ENCODE results near the gene PTPRS. TPM values are rescaled to one million over a fixed set of nuclear protein-coding genes. Genes with fewer than 3 reads are reported as not detected.

The PTPRS gene
- total and polyA plus RNA-seq, 2 of the 13 experiments (the other 11 are each of a cell fraction or from before 2014, with no cell fraction given): 32.7 to 43.9 TPM

DNA sequence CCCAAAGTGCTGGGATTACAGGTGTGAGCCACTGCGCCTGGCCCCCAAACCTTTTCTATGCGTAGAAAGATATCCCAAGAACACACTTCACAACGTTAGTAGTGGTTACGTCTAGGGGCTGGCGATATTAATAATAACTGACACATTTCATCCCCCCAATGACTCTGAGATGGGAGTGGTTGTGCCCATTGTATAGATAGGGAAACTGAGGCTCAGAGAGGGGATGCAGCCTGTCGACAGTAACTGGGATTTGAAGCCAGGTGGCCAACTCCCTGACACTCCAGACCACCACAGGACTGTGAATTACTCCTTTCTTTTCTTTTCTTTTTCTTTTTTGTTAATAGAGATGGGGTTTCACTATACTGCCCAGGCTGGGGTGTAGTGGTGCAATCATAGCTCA lies 25.3 kb upstream of the PTPRS start:
- Histone ChIP-seq H3K4me3 (replicated peaks in 1 of 3; ENCODE audit: insufficient read depth in 1 of 3, low read depth in 2 of 3, low read length in 3 of 3) (no peak overlapping the region), H3K9me3 (ENCODE audit: low read length) (no peaks in the 10 kb centered on the region), H3K27me3 (ENCODE audit: control insufficient read depth in 1 of 2, insufficient read depth in 2 of 2, low read length in 2 of 2) (no peaks in the 10 kb centered on the region), H3K4me1 (ENCODE audit: insufficient read depth, low read length) (no peaks in the 10 kb centered on the region), H3K9ac (ENCODE audit: insufficient read depth, low read depth, low read length) (no peak overlapping the region), H3K27ac (ENCODE audit: extremely low read length, insufficient read depth, low read length) (no peak overlapping the region), H3K36me3 (replicated peaks in 1 of 2; ENCODE audit: control insufficient read depth in 1 of 2, insufficient read depth in 2 of 2, low read length in 2 of 2) (no peaks in the 10 kb centered on the region), H4K20me1 (ENCODE audit: insufficient read depth, low read length) (no peaks in the 10 kb centered on the region), H3K79me2 (ENCODE audit: insufficient read depth, low read length) (no peaks in the 10 kb centered on the region), H2AFZ (ENCODE audit: low read length) (no peak overlapping the region), H3K4me2 (ENCODE audit: low read depth, low read length) (no peak overlapping the region)
- FAIRE-seq (no peak), DNase-seq (ENCODE audit: low spot score) (no peak), ATAC-seq (no peak)
- POLR2A ChIA-PET: no interaction called here
- intact Hi-C loops (cut with micrococcal nuclease; ENCODE audit: unreplicated experiment) (no loop called here), in situ Hi-C loops (cut with HindIII; ENCODE audit: extremely low pct_ligation_motif_present, low pct_unique_long_range_greater_than_20kb) (no loop called here)
- WGBS (ENCODE audit: low lambda C conversion rate): 43% methylated on average over 6 of the region's 6 CpGs
- no peak for TF ChIP-seq ZIK1 (CRISPR knock-in tag; IDR thresholded peaks at IDR 0.05; ENCODE audit: borderline replicate concordance, low read depth)
- no peak for TF ChIP-seq NFIC (IDR thresholded peaks at IDR 0.05; ENCODE audit: low read length)
- TF ChIP-seq ZNF629 (CRISPR knock-in tag; conservative IDR thresholded peaks at IDR 0.05): peak; percentile 55; the same call in 1 of the 2 replicates
- CTCF ChIA-PET (ENCODE audit: low intra/inter-chr PET ratio, low total read pairs): no interaction called here
- BruUV-seq (replicated peaks): no TSS peak

DNA sequence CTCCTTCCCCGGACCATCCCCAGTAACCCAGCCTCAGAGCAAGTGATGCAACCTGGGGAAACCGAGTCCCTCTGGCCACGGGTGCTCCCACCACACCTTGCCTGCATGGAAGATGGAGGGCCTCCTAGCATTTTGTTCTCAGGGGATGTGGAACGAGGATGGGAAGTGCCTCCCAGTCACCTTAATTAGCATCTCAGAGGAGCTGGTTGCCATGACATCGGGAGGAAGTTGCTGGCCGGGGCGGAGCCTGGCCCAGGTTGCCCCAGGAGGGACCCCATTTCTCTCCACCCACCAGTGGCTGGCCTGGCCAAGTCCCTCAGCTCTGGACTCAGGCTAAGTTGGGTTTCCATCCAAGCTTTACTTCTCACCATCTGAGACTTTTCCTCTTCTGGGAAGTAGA lies 24.1 kb upstream of the PTPRS start:
- 15% methylated on average over 4 of the region's 7 CpGs for WGBS (ENCODE audit: low lambda C conversion rate)
- FAIRE-seq: no peak
- POLR2A ChIA-PET: no interaction called here
- DNase-seq (ENCODE audit: low spot score): no peak
- BruUV-seq (replicated peaks): no TSS peak
- no peaks in the 10 kb centered on the region for H3K36me3 ChIP-seq (replicated peaks in 1 of 2; ENCODE audit: control insufficient read depth in 1 of 2, insufficient read depth in 2 of 2, low read length in 2 of 2)
- ATAC-seq: no peak
- no peak overlapping the region for H3K9ac ChIP-seq (ENCODE audit: insufficient read depth, low read depth, low read length)
- H3K79me2 ChIP-seq (ENCODE audit: insufficient read depth, low read length): no peaks in the 10 kb centered on the region
- H3K27me3 ChIP-seq (ENCODE audit: control insufficient read depth in 1 of 2, insufficient read depth in 2 of 2, low read length in 2 of 2): no peaks in the 10 kb centered on the region
- no peak overlapping the region for H2AFZ ChIP-seq (ENCODE audit: low read length)
- intact Hi-C loops (cut with micrococcal nuclease; ENCODE audit: unreplicated experiment): no loop called here
- CTCF ChIA-PET (ENCODE audit: low intra/inter-chr PET ratio, low total read pairs): no interaction called here
- no peak overlapping the region for H3K4me2 ChIP-seq (ENCODE audit: low read depth, low read length)
- H3K27ac ChIP-seq (ENCODE audit: extremely low read length, insufficient read depth, low read length): no peak overlapping the region
- in situ Hi-C loops (cut with HindIII; ENCODE audit: extremely low pct_ligation_motif_present, low pct_unique_long_range_greater_than_20kb): no loop called here
- H4K20me1 ChIP-seq (ENCODE audit: insufficient read depth, low read length): no peaks in the 10 kb centered on the region
- no peaks in the 10 kb centered on the region for H3K4me1 ChIP-seq (ENCODE audit: insufficient read depth, low read length)
- no peak overlapping the region for H3K4me3 ChIP-seq (replicated peaks in 1 of 3; ENCODE audit: insufficient read depth in 1 of 3, low read depth in 2 of 3, low read length in 3 of 3)
- H3K9me3 ChIP-seq (ENCODE audit: low read length): no peaks in the 10 kb centered on the region
- TF ChIP-seq KDM4B (CRISPR knock-in tag; IDR thresholded peaks at IDR 0.05) (no peak), ZNF75D (CRISPR knock-in tag; IDR thresholded peaks at IDR 0.05; ENCODE audit: borderline replicate concordance) (no peak), HMG20A (CRISPR knock-in tag; IDR thresholded peaks at IDR 0.05; ENCODE audit: borderline replicate concordance) (no peak), U2AF2 (IDR thresholded peaks at IDR 0.05; ENCODE audit: low read depth, low read length) (no peak), ZNF224 (CRISPR knock-in tag; IDR thresholded peaks at IDR 0.05) (no peak), TRIM24 (CRISPR knock-in tag; IDR thresholded peaks at IDR 0.05) (no peak), RFXAP (CRISPR knock-in tag; IDR thresholded peaks at IDR 0.05; ENCODE audit: borderline replicate concordance) (no peak), ZNF7 (CRISPR knock-in tag; IDR thresholded peaks at IDR 0.05) (no peak), CBX1 (IDR thresholded peaks at IDR 0.05; ENCODE audit: low read depth) (no peak)
- TF ChIP-seq, protein P1, sequence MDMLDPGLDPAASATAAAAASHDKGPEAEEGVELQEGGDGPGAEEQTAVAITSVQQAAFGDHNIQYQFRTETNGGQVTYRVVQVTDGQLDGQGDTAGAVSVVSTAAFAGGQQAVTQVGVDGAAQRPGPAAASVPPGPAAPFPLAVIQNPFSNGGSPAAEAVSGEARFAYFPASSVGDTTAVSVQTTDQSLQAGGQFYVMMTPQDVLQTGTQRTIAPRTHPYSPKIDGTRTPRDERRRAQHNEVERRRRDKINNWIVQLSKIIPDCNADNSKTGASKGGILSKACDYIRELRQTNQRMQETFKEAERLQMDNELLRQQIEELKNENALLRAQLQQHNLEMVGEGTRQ (IDR thresholded peaks at IDR 0.05; ENCODE audit: low read depth, low read length): no peak
- TF ChIP-seq, protein P1 (CRISPR knock-in tag; IDR thresholded peaks at IDR 0.05; ENCODE audit: borderline replicate concordance): no peak
- TF ChIP-seq, protein P2, sequence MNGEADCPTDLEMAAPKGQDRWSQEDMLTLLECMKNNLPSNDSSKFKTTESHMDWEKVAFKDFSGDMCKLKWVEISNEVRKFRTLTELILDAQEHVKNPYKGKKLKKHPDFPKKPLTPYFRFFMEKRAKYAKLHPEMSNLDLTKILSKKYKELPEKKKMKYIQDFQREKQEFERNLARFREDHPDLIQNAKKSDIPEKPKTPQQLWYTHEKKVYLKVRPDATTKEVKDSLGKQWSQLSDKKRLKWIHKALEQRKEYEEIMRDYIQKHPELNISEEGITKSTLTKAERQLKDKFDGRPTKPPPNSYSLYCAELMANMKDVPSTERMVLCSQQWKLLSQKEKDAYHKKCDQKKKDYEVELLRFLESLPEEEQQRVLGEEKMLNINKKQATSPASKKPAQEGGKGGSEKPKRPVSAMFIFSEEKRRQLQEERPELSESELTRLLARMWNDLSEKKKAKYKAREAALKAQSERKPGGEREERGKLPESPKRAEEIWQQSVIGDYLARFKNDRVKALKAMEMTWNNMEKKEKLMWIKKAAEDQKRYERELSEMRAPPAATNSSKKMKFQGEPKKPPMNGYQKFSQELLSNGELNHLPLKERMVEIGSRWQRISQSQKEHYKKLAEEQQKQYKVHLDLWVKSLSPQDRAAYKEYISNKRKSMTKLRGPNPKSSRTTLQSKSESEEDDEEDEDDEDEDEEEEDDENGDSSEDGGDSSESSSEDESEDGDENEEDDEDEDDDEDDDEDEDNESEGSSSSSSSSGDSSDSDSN (CRISPR knock-in tag; IDR thresholded peaks at IDR 0.05): no peak

Data from HepG2 (cell line).